HS-27A (cell line): ENCODE results near the gene CADM2.

Experiments
- DNase-seq: peaks from one replicate; pipeline ENCODE4 v3.0.0-alpha.2; 2012; ENCODE audit warnings: low read depth, missing footprints

Gene CADM2

GRCh38 chr3:85189731-85190130 lies 230.9 kb downstream of the CADM2 start:
- no peak for DNase-seq

DNA sequence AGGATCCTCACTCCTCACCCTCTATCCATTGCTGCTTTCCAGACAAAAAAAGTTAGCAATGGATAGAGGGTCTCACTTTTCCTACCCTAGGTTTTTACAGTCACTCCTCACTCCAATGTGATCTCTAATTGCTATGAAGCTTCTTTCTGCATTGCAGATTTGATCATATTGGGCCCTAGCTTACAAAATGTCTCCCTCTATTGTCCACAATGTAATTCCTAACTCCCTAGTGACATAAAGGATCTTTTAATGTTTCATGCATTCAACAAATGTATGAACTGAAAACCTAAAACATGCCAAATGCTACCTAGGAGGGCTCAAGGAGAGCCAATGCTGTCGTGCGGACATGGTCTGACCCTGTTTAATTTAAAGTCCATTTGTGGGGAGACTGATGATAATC lies 234.8 kb downstream of the CADM2 start:
- DNase-seq, result no peak

DNA sequence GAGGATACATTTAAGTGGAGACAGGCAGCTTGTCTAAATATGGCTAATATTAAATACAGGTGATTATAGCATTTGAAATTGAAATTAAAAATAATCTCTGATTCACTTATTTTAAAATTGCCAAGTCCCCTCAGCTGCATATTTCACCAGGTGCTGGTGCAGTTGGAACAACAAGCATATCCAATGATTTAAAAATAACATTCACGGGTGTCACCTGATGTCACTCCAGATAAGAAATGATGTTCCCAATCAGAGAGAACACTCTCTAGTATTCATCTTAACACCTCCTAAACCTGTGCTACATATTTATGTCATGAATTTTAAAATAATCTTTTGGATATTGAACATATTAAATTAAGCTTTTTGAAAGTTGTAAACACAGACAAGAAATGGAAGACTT lies 249.9 kb downstream of the CADM2 start:
- no peak for DNase-seq

DNA sequence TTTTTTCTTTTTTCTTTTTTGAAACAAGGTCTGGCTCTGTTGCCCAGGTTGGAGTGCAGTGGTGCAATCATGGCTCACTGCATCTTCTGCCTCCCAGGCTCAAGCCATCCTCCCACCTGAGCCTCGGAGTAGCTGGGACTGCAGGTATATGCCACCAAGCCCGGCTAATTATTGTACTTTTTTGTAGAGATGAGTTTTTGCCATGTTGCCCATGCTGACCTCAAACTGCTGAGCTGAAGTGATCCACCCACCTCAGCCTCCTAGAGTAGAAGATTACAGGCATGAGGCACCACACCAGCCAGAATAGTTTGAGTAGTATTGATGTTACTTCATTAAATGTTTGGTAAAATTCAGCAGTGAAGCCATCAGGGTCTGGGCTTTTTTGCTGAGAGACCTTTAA lies 251.8 kb downstream of the CADM2 start:
- DNase-seq, result no peak

DNA sequence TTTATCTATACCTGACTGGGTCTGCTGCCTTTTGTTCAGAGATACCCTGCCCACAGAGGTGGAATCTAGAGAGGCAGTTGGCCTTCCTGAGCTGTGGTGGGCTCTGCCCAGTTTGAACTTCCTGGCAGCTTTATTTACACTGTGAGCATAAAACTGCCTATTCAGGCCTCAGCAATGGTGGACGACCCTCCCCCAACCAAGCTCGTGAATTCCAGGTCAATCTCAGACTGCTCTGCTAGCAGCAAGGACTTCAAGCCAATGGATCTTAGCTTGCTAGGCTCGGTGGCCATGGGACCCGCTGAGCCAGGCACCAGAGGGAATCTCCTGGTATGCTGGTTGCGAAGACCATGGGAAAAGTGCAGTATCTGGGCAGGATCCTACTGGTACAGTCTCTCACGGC lies 270.2 kb downstream of the CADM2 start:
- no peak for DNase-seq

DNA sequence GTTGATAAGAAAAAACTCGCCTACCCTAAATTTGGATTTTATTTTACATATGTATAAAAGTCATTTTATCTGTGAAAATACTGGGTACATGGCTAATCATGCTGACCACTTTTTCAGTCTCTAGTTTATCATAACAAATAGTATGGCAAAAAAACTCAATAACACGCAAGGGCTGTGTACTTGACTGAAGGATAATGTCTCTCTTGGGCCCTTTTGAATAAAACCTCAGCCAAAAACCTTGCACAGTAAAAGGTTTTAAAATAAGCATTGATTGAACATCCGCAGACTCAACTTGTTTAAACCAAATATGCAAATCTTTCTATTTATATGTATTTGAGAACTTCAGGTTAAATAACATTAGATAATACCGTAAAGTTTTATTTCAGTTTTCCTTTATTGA lies 285.3 kb downstream of the CADM2 start:
- DNase-seq, result no peak

- no peak for DNase-seq
Measured at GRCh38 chr3:85244519-85244918, 285.7 kb downstream of the CADM2 start.

DNA sequence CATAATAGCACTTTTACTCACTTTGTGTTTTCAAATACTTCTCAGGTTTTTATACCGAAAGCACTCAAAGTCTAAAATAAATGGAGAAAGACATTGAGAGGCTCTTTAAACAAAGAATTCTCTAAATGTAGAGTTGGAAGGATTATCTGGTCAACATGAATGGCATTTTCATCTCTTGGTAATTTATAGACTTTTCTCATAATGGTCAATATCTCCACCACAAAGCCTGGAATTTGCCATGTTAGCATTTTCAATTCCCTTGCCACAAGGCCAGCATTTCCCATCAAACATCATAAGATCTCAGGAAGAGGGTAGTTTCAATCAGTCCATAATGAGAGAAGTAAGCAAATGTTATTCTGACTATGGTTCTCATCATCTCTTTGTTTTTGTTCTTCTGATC lies 293.0 kb downstream of the CADM2 start:
- no peak for DNase-seq

DNA sequence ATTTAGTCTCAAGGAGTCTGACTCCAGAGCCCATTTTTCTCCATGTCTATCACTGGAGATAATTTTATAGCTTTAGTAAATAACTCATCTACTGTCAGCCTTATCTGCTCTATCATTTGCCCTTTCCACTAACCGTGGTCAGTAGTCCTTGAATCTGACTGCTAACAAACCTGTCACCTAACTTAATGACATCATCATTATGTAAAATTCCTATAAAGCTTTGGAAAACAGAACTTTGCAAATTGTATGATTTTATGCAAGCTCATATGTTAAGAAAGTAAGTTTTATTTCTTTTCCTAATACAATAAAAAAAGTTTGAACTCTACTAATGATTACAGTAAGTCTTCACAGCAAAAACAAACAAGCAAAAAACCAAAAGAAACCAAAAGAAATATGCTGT lies 293.9 kb downstream of the CADM2 start:
- no peak for DNase-seq

DNA sequence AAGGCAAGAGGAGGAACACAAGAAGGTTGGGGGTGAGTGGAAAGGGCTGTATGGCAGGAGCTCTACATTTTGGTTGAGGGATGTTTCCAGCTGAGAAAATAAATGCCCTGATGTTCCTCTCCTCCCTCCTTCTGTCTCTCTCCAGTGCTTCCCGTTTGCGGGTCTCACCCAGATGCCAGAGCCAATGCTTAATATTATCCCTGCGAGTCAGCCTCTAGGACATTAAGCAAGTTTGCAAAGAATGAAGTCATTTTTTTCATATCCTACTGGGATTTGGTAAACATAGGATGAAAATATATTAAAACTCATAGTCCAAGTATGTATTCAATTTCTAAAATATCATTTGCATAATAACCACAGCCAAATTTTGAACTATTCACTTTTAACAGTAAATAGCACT lies 295.9 kb downstream of the CADM2 start:
- DNase-seq, result no peak

- DNase-seq, result no peak
Measured at GRCh38 chr3:85255949-85256348, 297.2 kb downstream of the CADM2 start.

- DNase-seq, result no peak
Measured at GRCh38 chr3:85258326-85258725, 299.5 kb downstream of the CADM2 start.

DNA sequence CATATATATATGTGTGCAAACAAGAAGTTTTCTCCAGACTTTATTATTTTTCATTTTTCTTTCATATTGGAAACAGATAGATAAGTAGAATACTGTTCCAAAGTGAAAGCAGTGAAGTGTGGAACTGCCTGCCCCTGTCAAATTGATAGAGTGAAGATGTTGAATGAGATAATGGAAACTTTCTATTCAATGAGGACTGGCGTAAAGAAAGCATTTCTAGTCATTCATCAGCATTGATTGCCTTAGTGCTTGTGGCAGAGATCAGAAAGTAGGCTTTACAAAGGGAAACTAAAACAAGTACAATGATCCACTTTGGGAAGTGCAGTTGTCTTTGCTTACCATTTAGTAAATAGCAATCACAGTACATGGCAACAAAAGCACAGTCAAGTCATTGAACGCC lies 300.0 kb downstream of the CADM2 start:
- no peak for DNase-seq

DNA sequence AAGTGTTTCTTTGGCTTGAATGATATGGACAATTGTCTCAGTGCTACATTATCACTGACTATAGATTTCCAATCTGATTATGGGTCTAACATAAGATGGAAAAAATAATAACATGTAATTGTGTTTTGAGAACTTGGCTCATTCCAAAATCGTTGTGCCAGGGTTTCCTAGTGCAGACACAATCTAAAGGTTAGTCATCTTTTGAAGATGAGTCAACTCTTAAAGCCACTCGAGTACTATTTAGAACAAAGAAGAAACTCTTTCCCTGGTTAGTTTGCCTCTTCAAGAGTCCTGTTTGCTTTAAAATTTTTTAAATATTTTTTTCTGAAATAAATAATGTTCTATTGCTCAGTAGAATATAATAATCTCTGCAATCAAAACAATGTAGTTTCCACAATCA lies 301.0 kb downstream of the CADM2 start:
- no peak for DNase-seq

- DNase-seq, result no peak
Measured at GRCh38 chr3:85264381-85264780, 305.6 kb downstream of the CADM2 start.

DNA sequence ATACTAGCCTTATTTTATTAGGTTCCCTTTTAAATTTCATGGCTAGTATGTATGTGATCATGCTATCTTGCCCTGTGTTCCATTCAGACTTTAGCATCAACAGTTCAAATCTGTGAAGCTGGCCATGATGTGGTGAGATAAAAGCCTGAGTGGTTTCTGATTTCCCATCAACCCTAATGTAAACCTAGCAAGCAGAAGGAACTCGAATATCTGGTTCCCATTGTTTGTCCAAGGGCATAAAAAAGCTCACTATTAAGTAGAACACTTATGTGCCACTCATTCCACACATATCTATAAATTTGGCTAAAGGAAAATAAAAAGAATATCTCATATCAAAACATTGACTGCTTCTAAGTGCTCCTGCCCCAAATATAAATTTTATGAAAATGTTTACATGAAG lies 311.7 kb downstream of the CADM2 start:
- no peak for DNase-seq

- no peak for DNase-seq
Measured at GRCh38 chr3:85271911-85272310, 313.1 kb downstream of the CADM2 start.

DNA sequence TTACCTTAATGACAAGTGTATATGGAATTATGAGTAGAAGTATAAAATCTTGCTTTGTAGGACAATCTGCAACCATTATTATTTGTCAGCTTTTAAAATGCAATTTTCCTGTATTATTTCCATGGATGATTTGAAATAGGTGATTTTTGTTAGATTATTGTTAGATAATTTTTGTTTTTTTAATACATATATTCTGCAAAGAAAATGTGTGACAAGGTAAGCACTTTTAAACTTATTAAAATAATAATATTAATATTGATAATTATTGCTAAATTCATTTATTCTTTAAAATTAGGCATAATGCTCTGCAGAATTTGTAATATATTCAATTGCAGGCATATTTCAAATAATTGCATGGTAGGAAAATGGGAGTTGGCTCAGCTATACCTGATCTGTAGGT lies 329.5 kb downstream of the CADM2 start:
- no peak for DNase-seq

DNA sequence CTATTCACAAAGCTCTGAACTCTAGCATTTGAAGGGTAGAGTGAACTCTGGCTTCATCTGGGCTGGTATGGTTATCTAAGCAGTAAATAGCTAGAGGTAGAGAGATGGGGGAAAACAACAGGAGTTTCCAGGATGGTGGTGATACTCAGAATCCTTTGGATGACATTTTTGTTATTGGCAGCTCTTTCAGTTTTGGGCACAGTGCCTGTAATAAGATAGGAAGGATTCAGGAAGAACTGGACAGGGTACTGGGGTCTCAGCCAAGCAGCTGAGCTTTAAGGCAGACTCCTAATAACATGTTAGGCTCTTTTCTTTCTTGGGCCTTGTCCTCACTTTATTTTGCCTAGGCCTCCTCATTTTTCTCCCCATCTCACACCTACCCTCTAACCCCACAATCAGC lies 338.5 kb downstream of the CADM2 start:
- DNase-seq, result no peak

GRCh38 chr3:85298032-85298431 lies 339.2 kb downstream of the CADM2 start:
- no peak for DNase-seq

DNA sequence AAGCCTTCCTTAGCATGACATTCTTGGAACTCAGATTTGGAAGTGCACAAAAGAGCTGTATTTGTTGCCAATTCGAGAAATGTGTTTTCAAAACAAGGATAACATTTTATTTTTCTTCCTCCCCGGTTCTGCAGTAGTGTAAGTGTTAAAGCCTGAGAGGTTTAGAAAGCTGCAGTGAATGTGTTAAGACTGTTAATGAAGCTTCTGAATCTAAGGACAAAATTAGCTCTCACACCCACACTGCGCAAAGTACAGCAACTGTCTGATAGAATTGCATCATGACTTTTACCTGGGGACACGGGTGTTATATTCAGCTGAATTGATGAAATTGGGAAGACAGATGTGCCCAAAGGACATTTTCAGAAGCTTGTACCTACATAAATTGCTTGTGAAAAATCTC lies 344.4 kb downstream of the CADM2 start:
- no peak for DNase-seq

DNA sequence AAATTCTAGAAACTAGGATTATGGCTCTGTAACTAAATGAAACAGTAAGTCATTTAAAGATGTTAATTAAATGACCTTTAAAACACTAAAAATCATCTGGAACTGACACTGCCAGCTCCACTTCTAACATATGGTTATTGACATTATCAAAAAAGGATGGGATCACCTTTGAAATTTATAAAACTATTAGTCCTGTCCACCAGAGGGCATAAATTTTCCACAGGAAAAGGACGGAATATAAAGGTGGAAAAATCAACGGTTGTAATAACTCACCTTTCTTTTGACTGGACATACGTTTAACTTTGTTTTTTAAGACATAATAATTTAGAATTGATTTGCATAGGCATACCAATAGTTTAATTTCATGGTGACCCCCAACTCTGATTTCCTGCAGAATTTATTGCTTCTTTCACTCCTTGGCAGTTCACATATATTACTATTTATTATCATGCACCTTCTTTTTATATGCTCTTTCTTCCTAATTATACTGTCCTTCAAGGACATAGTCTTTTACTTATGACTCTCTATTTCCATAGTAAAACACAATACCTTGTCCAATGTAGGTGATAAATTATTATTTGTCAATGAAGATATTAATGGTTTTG lies 345.7 kb downstream of the CADM2 start:
- no peak for DNase-seq

- no peak for DNase-seq
Measured at GRCh38 chr3:85312331-85312730, 353.5 kb downstream of the CADM2 start.

DNA sequence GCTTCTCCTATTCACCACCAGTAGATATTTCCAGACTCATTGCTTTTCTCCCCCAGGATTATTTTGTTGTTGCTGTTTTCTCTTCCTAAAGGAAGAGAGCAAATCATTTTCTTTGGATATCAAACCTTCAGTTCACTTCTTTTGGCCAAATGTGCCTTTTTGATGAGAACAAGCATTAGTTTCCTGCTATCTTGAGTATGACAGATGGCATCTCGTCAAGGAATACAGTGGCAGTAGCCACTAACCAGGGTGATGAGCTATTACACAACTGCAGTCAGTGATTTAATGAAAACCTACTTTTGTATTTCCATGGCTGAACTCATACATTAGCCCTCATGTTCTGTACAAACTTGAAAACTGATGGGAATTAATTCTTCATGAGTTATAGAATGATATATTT lies 354.6 kb downstream of the CADM2 start:
- no peak for DNase-seq

DNA sequence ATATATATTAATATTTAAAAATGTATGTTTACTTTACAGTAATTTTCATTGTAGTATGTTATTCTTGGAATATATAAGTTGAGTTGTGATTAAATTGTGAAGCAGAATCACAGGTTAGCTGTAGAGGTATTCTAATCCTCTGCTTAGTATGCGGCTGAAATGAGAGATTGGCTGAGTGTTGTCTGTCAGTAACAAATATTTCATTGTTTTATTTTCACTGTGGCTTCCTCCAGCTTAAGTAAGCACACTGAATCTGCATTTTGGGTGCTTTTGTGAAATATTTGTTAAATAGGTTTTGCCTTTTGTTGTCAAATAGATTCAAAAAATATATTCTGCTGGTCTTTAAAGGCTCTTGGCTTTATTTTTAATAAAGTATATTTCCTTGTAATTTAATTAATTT lies 357.5 kb downstream of the CADM2 start:
- DNase-seq, result no peak
